GM12865 (cell line): ENCODE data around the gene ADGRD2.

ENCODE experiments used
- DNase-seq: peaks from one replicate; pipeline ENCODE4 v3.0.0; 2010; ENCODE audit warnings: low read depth
- H3K4me3 ChIP-seq: 2 replicates; pipeline ENCODE4 v1.5.1; 2011; ENCODE audit warnings: mild to moderate bottlenecking, low read depth, low read length, control low read depth
- TF ChIP-seq, protein P1 (sequence below): IDR thresholded peaks from 2 replicates; pipeline ENCODE4 v1.5.1; 2011; ENCODE audit warnings: low read length, control low read depth, low read depth, inconsistent platforms; ENCODE audit not compliant: insufficient read depth; ENCODE audit errors: missing control alignments

The ADGRD2 gene

DNA sequence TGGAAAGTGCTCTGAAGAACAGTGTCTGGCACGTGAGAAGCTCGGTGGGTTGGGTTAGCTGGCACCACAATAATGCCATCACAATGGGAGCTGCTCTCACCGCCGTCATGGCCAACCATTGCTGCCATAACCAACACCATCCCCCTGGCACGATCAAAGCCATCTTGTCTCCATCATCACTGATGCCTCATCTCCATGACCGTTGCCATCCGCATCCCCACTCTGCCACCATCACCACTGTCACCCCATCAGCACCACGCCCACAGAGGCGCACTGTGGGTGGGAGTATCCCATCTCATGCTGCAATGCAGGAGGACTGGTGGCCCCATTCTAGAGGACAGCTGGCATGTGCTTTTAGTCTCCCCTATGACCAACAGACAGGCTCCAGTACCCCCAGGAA lies 33.2 kb downstream of the ADGRD2 start:
- DNase-seq, result no peak
- no peak overlapping the region for H3K4me3 ChIP-seq
- TF ChIP-seq, protein P1, sequence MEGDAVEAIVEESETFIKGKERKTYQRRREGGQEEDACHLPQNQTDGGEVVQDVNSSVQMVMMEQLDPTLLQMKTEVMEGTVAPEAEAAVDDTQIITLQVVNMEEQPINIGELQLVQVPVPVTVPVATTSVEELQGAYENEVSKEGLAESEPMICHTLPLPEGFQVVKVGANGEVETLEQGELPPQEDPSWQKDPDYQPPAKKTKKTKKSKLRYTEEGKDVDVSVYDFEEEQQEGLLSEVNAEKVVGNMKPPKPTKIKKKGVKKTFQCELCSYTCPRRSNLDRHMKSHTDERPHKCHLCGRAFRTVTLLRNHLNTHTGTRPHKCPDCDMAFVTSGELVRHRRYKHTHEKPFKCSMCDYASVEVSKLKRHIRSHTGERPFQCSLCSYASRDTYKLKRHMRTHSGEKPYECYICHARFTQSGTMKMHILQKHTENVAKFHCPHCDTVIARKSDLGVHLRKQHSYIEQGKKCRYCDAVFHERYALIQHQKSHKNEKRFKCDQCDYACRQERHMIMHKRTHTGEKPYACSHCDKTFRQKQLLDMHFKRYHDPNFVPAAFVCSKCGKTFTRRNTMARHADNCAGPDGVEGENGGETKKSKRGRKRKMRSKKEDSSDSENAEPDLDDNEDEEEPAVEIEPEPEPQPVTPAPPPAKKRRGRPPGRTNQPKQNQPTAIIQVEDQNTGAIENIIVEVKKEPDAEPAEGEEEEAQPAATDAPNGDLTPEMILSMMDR, result no peak

GRCh38 chr9:124485201-124485600 lies 35.0 kb downstream of the ADGRD2 start:
- DNase-seq, result no peak
- TF ChIP-seq, protein P1, result no peak
- H3K4me3 ChIP-seq, result no peak overlapping the region

- TF ChIP-seq, protein P1, result no peak
- no peak overlapping the region for H3K4me3 ChIP-seq
- DNase-seq, result no peak
Measured at GRCh38 chr9:124485936-124486335, 35.7 kb downstream of the ADGRD2 start.

GRCh38 chr9:124486778-124487259 lies 36.6 kb downstream of the ADGRD2 start:
- TF ChIP-seq, protein P1, result no peak
- DNase-seq, result no peak

DNA sequence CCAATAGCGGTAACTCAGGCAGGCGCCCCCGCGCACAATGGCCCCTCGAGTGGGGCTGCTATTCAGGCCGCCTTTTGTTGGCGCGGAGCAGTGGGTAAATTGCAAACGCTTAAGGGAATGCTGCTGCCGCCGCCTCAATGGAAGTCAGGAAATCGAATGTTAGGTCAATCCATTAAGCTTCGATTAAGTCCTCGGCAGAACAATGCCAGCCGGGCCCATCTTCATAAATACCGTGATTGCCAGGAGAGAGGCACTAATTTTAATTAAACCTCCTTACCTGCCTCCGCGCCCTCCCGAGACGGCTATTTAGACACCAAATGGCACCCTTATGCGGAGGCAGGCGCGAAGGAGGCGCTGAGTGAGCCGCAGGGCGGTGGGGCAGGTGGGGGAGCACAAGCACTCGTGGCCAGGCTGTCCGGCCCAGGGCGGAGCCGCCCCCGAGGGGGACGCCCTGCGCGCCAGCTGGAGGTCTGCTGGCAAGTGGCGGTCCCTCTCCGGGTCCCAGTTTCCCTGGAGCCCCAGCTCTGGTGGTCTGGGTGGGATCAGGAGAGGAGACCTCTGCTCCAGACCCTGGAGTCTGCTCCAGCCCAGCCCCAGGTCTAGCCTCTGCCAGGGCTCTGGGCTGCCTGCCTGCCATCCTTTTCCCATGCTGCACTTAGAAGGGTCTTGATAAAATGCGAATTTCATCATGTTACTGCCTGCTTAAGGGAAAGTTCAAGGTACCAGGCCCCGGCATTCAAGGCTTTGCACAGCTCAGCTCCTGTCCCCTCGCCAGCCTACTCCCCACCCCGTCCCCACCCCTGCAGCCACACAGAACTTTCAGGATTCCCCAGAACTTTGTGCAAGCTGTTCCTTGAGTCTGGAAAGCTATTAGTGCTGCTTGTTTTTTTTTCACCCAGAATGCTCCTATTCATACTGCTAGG lies 37.3 kb downstream of the ADGRD2 start:
- DNase-seq, result no peak
- H3K4me3 ChIP-seq, result no peak overlapping the region
- TF ChIP-seq, protein P1, result no peak

More at GRCh38 chr9:124486778-124487259, 36.6 kb downstream of the ADGRD2 start:
- H3K4me3 ChIP-seq, result no peak overlapping the region

DNA sequence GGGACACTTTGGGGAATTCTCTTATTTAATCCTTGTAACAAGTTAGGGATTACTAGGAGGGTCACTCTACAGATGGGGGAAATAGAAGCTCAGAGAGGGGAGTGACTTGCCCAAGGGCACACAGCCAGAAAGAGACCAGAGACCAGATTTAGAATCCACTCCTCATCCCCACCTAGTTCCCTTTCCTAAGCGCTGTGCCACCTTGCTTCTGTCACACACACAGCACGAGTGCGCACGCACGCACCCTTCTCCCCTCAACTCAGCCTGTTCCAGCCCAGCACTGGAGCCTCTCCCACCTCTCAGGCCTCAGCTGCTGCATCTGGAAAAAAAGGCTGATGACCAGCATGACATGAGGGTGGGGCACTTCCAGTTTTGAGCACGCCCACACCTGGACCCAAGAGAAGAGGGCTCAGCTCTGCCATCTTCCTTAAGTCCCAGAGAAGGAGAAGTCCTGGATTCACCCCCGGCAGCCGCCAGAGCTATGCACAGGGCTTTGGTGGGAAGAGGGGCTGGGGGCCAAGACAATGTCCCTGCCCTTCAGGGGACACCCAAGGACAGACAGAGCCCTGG lies 38.5 kb downstream of the ADGRD2 start:
- no peak for DNase-seq
- no peak overlapping the region for H3K4me3 ChIP-seq
- TF ChIP-seq, protein P1, result no peak
